SU-DHL-6 (cell line): ENCODE measurements around the gene LCN10.

Experiments used
- H2AFZ ChIP-seq: fragments of 200-600 bp; sonication (generic); 2 replicates; pipeline ENCODE4 v1.6.1; 2014; ENCODE audit warnings: low read depth, mild to moderate bottlenecking, moderate library complexity, mixed read lengths, antibody characterized with exemption, low read length; ENCODE audit not compliant: severe bottlenecking
- H3F3A ChIP-seq: fragments of 200-600 bp; shearing (Covaris generic); 2 replicates; pipeline ENCODE4 v1.6.0; 2016; ENCODE audit warnings: antibody characterized with exemption, mild to moderate bottlenecking; ENCODE audit not compliant: insufficient read depth
- H3K27ac ChIP-seq: fragments of 200-600 bp; sonication (generic); 2 replicates; pipeline ENCODE4 v1.5.1; 2016; ENCODE audit warnings: low read depth, mild to moderate bottlenecking, low read length, moderate library complexity, mixed read lengths
- H3K27me3 ChIP-seq: fragments of 200-600 bp; sonication (generic), shearing (Covaris generic); 2 replicates; pipeline ENCODE4 v1.6.0; 2014; ENCODE audit warnings: mild to moderate bottlenecking, low read length
- H3K36me3 ChIP-seq: fragments of 200-600 bp; sonication (generic); 2 replicates; pipeline ENCODE4 v1.6.1; 2014; ENCODE audit warnings: mild to moderate bottlenecking, low read length, mixed read lengths
- H3K4me2 ChIP-seq: fragments of 300-600, 200-600 bp; shearing (Covaris generic), sonication (generic); 2 replicates; pipeline ENCODE4 v1.6.0; 2014; ENCODE audit warnings: low read length, low read depth, mild to moderate bottlenecking; ENCODE audit not compliant: poor library complexity, severe bottlenecking
- H3K4me3 ChIP-seq: fragments of 200-600 bp; sonication (generic); 2 replicates; pipeline ENCODE4 v1.5.1; 2014; ENCODE audit warnings: antibody characterized with exemption, low read length, mild to moderate bottlenecking, mixed read lengths; ENCODE audit not compliant: insufficient read depth, poor library complexity, severe bottlenecking
- H3K79me2 ChIP-seq: fragments of 200-600 bp; sonication (generic); 2 replicates; pipeline ENCODE4 v1.6.1; 2014; ENCODE audit warnings: mild to moderate bottlenecking, low read length, moderate library complexity; ENCODE audit not compliant: insufficient read depth
- H3K9ac ChIP-seq: fragments of 200-600 bp; sonication (generic); 2 replicates; pipeline ENCODE4 v1.7.0; 2014; ENCODE audit warnings: mild to moderate bottlenecking, low read length
- H3K9me2 ChIP-seq: fragments of 200-600 bp; sonication (generic); replicated peaks from 2 replicates; pipeline ENCODE4 v1.6.1; 2014; ENCODE audit warnings: low read length; ENCODE audit not compliant: insufficient read depth
- H3K9me3 ChIP-seq: fragments of 200-600 bp; sonication (generic); 2 replicates; pipeline ENCODE4 v1.6.1; 2014; ENCODE audit warnings: low read length, mixed read lengths; ENCODE audit not compliant: insufficient read depth
- H4K20me1 ChIP-seq: fragments of 200-600 bp; sonication (generic); 2 replicates; pipeline ENCODE4 v1.6.1; 2014; ENCODE audit warnings: low read depth, mild to moderate bottlenecking, antibody characterized with exemption, low read length, moderate library complexity, mixed read lengths
- EZH2phosphoT487 ChIP-seq: fragments of 200-600 bp; sonication (generic), shearing (Covaris generic); conservative IDR thresholded peaks from 2 replicates; pipeline ENCODE4 v1.6.1; 2018; ENCODE audit warnings: mild to moderate bottlenecking, antibody characterized with exemption, low read length, moderate library complexity, mixed read lengths
- TF ChIP-seq, protein P1 (sequence below): fragments of 200-600 bp; sonication (generic); IDR thresholded peaks from one replicate; pipeline ENCODE4 v1.5.1; 2017; ENCODE audit warnings: antibody characterized with exemption, mild to moderate bottlenecking, low read length, moderate library complexity; ENCODE audit not compliant: insufficient read depth, poor library complexity, severe bottlenecking

The LCN10 gene

GRCh38 chr9:136697821-136698526, 44.8 kb downstream of the LCN10 start:
- Histone ChIP-seq H3K9ac (no peak overlapping the region), H3K4me2 (no peak overlapping the region), H3K79me2 (no peaks in the 10 kb centered on the region), H3K27me3 (no peaks in the 10 kb centered on the region), H3K27ac (no peak overlapping the region), H2AFZ (no peak overlapping the region), H3K9me3 (no peaks in the 10 kb centered on the region), H3F3A (no peaks in the 10 kb centered on the region), H3K36me3 (no peaks in the 10 kb centered on the region), H3K4me3 (no peak overlapping the region), H3K9me2 (no peaks in the 10 kb centered on the region), H4K20me1 (no peaks in the 10 kb centered on the region)
- TF ChIP-seq, protein P1, sequence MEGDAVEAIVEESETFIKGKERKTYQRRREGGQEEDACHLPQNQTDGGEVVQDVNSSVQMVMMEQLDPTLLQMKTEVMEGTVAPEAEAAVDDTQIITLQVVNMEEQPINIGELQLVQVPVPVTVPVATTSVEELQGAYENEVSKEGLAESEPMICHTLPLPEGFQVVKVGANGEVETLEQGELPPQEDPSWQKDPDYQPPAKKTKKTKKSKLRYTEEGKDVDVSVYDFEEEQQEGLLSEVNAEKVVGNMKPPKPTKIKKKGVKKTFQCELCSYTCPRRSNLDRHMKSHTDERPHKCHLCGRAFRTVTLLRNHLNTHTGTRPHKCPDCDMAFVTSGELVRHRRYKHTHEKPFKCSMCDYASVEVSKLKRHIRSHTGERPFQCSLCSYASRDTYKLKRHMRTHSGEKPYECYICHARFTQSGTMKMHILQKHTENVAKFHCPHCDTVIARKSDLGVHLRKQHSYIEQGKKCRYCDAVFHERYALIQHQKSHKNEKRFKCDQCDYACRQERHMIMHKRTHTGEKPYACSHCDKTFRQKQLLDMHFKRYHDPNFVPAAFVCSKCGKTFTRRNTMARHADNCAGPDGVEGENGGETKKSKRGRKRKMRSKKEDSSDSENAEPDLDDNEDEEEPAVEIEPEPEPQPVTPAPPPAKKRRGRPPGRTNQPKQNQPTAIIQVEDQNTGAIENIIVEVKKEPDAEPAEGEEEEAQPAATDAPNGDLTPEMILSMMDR = no peak
- TF ChIP-seq EZH2phosphoT487 = no peak

DNA sequence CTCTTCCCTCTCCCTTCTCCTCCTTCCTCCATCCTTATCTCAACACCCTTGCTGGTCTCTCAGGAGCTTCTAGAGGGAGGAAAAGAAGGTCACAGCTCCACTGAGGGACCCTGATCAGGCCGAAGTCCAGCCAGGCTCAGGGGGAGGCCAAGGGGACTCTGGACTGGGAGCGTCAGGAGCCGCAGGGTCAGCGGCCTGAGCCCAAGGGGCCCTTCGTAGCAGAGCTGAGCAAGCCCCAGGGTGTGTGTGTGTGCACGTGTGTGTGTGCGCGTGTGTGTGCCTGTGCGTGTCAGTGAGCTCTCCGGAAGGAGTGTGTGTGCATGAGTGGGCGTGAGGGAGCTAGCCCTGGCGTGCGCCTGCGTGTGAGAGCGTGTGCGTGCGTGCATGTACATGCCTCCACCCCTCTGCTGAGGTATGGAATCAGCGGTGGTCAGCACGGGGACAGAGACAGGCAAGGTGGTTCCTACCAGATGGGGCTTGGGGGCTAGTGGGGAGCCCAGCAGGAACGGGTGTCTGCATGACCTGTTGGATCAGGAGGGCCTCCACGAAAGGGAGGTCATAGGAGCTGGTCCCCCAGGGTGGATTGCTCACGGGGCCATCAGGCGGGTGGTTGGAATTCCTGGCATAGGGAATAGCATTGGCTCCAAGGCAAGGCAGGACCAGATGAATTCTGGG, 45.5 kb downstream of the LCN10 start:
- Histone ChIP-seq H3F3A (no peaks in the 10 kb centered on the region), H3K27me3 (no peaks in the 10 kb centered on the region), H3K36me3 (no peaks in the 10 kb centered on the region), H2AFZ (no peak overlapping the region), H3K4me2 (no peak overlapping the region), H4K20me1 (no peaks in the 10 kb centered on the region), H3K9me3 (no peaks in the 10 kb centered on the region), H3K9me2 (no peaks in the 10 kb centered on the region), H3K4me3 (no peak overlapping the region), H3K27ac (no peak overlapping the region), H3K79me2 (no peaks in the 10 kb centered on the region), H3K9ac (no peak overlapping the region)
- no peak for TF ChIP-seq EZH2phosphoT487
- TF ChIP-seq, protein P1 = no peak

GRCh38 chr9:136696502-136696901, 46.2 kb downstream of the LCN10 start:
- no peak overlapping the region for H3K27ac ChIP-seq
- H3K4me3 ChIP-seq = no peak overlapping the region
- no peak overlapping the region for H2AFZ ChIP-seq
- H3K79me2 ChIP-seq = no peaks in the 10 kb centered on the region
- TF ChIP-seq, protein P1 = no peak
- TF ChIP-seq EZH2phosphoT487 = no peak
- H3K9ac ChIP-seq = no peak overlapping the region
- H3F3A ChIP-seq = no peaks in the 10 kb centered on the region
- H3K4me2 ChIP-seq = no peak overlapping the region
- H3K27me3 ChIP-seq = no peaks in the 10 kb centered on the region
- H3K9me3 ChIP-seq = no peaks in the 10 kb centered on the region
- no peaks in the 10 kb centered on the region for H3K36me3 ChIP-seq
- H3K9me2 ChIP-seq = no peaks in the 10 kb centered on the region
- H4K20me1 ChIP-seq = no peaks in the 10 kb centered on the region
